ENCODE measurements around the gene GTSE1. TPM values are rescaled to one million over a fixed set of nuclear protein-coding genes. Genes with fewer than 3 reads are reported as not detected.

The GTSE1 gene
- polyA plus RNA-seq, 4 donors, result 14.4 to 18.4 (median 15.7) TPM

DNA sequence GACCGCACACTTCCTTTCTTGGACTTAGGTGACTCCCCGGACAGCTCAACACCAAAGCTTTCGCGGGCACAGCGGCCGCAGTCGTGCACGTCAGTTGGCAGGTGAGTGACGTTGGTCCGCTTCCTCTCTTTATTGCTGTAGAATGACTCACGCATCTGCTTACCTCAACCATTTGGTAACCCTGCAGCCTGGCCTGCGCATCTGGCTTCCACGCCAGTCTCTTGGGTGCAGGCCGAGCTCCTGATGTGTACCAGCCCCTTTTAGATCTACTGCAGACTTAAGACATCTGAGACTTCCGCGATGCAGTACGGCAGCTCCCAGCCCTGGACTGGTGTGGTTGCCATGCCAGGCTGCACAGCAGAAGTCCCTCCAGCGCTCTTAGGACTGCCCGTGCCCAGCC lies 26.5 kb downstream of the GTSE1 start:
- DNase-seq (ENCODE audit: low read depth in 4 of 4, low spot score in 3 of 4), result no peak

DNA sequence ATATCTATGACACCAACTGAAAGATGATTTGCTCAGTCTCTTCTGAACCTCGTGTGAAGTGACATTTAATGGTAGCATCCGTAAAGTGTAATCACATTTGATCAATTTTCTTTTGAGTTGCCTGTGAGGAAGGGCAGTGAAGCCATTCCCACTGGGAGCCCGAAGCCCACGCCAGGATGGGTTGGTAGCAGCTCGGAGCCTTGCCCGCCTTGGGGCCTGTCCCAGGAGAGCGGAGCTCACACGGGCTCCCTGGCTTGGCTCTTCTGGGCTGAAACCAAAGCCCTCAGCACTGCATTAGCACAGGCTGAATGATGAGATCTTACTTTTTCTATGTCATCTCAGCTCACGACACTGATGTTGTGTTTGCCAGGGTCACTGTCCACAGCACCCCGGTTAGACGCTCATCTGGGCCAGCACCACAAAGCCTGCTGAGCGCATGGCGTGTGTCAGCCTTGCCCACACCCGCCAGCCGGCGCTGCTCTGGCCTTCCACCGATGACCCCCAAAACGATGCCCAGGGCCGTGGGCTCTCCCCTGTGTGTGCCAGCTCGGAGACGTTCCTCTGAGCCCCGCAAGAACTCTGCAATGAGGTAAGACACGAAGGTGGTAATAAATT lies 29.5 kb downstream of the GTSE1 start:
- DNase-seq (ENCODE audit: low read depth in 4 of 4, low spot score in 3 of 4), result no peak

DNA sequence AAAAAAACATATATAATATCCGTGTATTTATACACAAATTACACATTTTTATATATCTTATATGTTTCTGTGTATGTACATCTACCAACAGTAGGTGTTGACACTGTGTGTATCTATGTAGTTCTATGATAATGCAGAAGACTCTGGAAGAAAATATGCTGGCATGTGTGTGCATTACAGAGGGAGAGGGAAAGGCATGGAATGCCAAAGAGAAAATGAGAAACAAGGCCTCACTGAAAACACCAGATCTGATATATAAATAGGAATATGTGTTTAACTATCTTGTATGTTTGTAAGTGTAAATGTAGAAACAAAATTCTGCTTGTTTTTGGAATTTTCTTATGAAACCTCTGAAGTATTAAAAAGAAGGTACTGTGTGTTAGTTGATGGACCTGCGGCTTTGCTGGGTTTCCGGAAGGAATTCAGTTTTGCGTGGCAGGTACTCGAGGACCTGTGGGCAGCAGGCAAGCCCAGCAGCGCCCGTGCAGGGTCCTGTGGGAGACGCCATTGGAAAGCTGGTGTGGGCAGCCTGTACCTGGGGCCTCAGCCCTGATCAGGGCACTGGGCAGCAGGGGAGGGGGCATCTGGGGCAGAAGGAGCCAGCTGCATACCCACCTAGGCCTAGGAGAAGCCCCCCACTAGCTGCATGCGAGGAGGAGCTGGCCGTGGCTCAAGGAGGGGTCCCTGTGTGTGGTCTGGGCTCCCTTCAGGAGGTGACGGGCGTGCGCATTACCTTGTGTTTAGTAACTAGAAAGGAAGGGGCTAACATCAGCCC lies 31.2 kb downstream of the GTSE1 start:
- DNase-seq (ENCODE audit: low read depth in 4 of 4, low spot score in 3 of 4), result no peak

DNA sequence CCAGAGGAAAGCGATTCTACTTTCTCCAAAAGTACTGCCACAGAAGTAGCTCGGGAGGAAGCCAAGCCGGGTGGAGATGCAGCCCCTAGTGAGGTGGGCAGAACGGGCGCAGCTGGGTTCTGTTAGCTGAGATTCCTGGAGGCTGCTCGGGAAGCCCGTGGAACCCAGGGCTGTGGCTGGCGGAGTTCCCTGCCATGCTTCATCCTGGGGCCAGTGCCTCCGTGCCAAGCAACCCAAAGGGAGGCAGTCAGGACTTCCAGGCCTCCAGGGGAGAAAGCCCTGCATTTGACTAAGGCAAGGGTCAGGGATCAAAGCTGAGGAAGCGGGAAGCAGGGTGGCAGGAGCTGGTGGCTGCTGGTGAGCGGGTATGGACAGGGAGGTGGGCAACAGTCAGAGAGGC lies 32.1 kb downstream of the GTSE1 start:
- DNase-seq (ENCODE audit: low read depth in 4 of 4, low spot score in 3 of 4), result no peak

DNA sequence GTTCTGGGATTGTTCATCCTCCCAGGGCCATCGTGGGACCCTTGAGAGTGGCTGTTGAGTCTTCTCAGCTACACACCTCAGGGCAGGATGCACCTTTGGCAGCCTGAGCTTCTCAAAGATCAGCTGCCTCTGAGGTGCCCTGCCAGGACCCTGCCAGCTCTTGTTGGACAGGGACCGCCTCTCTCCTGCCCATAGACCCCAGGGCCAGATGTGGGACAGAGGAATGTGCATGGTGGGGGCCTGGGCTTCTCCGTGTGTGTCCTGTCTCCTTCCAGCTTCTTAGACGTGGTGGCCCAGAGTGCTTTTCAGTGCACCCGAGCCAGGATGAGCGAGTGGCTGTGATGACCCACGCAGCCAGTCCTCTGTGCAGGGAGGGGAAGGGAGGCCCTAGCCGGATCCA lies 32.9 kb downstream of the GTSE1 start:
- no peak for DNase-seq (ENCODE audit: low read depth in 4 of 4, low spot score in 3 of 4)

DNA sequence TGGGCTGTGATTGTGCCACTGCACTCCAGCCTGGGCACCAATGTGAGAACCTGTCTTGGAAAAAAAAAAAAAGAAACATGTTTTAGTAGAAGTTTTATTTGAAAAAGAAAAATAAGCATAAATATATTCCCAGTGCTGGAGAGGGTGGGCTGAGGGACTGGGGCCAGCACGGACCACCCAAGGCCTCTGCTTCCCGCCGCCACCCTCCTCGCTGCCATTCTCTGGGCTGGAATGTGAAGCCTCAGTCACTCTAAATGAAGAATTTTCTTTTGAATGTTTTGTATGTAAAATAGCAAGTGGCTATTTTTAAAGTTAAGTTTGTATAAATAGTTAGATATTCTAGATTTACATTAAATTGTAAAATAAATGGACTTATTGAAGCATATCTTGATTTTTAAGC lies 33.8 kb downstream of the GTSE1 start:
- no peak for DNase-seq (ENCODE audit: low read depth in 4 of 4, low spot score in 3 of 4)

DNA sequence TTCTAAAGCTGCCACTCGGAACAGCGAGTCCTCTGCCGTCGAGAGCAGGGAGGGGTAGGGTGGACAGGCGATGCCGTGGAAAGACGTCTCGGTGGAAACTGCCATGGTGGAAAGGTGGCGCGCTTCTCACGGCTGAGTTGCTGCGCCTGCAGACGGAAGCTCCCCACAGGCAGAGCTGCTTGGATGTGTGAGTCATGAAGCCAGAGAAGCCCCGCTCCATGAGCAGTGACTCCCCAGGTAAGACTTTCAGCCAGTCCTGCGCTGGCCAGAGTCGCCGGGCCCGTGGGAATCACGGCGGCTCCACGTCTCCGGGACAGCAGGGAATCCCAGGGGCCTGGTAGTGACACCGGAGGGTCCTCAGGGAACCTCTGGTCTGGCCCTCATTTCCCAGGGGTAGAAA lies 34.8 kb downstream of the GTSE1 start:
- no peak for DNase-seq (ENCODE audit: low read depth in 4 of 4, low spot score in 3 of 4)

DNA sequence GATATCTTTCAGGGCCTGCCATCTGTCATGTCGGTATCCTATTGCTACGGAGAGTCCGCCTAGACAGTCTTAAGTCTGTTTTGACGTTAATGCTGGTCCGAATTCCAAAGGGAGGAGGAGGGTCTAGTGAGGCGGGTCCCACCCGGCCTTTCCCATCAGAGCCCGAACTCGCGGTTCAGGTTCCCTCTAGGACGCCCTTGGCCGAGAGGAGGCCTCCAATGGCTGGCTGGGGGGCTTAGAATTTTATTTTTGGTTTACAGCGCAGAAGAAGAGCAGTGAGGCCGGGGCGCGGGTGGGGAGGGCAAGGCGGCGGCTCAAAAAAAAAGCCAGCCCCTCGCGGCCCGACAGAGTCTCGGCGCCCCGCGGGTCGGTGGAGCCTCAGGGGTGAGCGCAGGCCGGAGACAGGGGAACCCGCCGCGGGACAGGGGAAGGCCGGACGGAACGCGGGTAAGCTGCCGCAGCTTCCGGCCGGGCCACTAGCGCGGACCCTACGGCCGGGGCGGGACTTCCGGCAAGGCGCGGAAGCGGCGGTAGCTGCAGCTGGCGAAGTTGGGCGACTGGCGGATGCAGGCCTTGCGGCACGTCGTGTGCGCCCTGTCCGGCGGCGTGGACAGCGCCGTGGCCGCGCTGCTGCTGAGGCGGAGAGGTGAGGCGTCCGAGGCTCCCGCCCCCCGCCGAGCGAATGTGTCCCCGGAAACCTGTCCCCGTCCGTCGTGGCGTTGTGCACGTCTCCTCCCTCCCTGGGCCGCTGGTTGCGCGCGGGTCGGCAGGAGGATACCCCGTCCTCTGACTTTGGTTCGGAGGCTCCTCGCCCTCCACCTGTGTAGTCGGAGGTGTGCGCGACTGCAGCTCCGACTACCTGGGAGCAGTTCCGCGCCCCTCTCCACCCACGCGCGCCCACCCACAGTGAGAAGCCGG lies 38.8 kb downstream of the GTSE1 start, which contains the start of gene TRMU:
Gene TRMU (plus strand): TSS at position 514 of the 918 bp plus-strand sequence. CDS start 51 bp downstream, at position 565.
- DNase-seq (ENCODE audit: low read depth in 4 of 4, low spot score in 3 of 4), result peak; percentile 72 to 77 (median 73)

DNA sequence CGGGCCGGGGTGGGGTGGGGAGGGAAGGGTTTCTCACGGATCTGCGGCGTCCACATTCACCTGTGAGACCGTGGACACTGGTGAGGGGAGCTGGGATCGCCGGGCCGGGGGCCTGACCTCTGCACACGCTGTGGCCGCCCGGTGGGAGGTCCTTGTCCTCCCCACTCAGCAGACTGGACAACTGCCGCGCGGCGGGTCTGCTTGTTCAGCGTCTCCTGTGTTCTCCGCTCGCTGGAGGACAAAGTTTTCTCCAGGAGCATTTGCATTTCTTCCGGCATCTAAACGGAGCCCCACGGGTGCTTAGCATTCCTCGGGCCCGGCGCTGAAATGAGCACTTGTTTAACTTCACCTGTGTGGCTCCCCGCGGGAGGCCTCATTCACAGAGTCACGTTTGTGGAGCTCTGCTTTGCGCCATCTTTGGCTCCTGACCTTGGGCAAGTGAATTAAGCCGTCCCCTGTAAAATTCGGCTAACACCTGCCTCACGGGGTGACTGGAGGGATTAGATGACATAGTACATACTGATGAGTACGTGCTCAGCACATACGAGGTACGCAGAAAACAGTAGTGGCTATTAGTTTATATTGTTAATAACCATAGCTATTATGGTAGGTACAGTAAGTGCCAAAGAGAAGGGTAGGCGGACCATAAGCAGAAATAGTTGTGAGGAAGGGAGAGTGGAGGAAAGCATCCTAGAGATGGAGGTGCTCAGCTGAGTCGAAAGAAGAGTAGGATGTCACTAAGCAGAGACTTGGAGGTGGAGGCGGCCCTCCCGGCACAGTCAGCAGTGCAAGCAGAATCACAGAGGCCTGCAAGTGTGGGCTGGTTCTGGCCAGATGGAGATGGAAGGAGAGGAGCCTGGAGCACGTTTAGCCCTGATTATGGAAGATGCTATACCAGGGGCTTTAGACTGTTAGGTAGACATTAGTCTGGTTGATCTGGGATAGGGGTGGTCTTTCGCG lies 39.7 kb downstream of the GTSE1 start:
- no peak for DNase-seq (ENCODE audit: low read depth in 4 of 4, low spot score in 3 of 4)

DNA sequence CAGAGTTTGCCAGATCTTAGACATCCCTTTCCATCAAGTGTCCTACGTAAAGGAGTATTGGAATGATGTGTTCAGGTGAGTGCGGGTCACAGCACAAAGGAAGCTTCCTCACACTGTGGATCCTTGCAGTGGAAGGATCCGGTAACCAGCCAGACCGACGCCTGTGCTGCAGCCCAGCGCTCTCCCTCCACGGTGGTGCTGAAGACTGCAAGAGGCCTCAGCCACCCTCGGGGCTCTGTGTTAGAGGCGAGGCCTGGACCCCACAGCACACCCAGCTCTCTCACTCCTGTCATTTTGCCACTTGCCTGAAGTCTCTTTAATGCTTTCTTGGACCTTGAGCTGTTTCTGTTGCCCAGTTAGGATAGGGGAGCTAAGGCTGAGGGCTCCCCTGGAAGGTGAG lies 41.2 kb downstream of the GTSE1 start:
- DNase-seq (ENCODE audit: low read depth in 4 of 4, low spot score in 3 of 4), result no peak

DNA sequence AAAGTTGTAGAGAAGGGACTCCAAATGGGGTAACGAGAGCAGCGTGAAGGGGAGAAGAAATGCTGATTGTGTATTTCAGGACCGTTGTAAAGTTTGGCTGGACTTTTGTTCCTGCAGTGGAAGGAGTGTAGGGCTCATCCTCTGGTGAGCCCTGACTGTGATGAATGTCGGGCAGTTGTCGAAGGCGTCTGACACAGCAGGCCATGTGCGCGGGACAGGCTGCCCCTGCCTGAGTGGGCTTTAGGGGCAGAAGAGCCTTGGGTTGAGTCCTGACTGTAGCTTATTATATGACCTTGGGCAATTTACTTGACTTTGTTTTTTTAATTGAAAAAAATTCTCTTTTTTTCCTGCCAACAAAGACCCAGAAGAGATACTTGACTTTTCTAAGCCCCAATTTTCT lies 42.0 kb downstream of the GTSE1 start:
- no peak for DNase-seq (ENCODE audit: low read depth in 4 of 4, low spot score in 3 of 4)

DNA sequence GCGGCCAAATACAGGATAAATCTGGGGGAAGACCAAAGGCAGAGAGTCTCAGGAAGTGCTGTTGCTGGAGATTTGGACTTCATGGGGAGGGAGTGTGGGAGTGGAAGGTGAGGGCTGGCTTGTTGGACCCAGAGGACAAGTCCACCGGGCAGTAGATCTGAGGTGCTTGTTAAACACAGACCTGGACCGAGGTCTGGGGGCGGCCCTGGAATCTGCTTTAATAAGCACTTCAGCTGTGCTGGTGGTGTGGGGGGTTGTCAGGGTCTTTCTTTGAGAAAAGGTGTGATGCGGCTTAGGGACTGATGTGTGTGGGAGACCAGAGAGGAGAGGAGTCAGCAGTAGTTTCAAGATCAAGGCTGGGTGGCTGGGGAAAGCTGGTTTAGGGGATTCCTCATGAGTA lies 43.3 kb downstream of the GTSE1 start:
- DNase-seq (ENCODE audit: low read depth in 4 of 4, low spot score in 3 of 4), result no peak

DNA sequence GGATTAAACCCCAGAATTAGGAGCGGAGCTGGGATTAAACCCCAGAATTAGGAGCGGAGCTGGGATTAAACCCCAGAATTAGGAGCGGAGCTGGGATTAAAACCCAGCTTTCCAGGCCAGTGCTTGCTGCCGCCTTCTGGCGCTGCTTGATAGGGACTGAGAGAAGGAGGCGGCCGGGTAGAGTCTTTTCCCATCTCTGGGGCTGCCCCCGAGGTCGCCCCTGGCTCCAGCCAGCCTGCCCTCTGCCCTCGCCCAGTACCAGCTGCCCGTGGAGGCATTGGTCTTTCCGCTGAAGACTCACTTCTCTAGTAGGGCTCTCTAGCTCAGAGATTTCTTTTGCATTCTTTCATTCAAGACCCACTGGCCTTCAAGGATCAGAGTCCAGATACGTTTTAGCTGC lies 44.0 kb downstream of the GTSE1 start:
- no peak for DNase-seq (ENCODE audit: low read depth in 4 of 4, low spot score in 3 of 4)

DNA sequence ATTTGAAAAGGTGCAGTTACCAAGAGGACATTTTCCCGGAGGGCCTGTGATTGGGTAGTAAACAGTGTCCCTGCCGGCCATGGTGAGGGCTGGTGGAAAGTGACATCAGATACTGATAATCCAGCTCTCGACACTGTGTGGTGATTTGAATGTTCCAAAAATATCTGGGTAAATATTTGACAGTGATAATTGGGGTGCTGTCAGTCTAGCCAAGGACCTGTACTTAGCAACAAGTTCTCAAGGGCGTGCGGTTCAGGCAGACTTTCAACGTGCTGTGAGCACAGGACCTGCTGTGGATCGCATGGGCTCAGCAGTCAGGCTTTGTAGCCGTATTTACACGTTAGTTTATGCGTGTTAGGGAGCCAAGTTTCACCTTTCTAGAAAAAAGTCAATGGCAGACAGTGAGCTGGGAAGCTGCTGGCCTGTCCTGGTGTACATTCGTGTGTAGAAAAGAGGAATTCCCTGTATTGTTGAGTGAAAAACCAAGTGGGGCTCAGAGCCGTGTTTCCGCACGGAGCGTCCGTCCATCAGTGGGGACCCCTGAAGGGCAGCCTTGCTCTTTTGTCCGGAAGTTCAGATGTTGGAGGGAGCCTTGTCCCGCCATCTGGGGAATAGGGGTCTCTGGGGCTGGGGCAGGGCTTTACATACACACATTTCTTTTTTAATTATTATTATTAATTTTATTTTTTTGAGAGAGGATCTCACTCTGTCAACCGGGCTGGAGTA lies 50.2 kb downstream of the GTSE1 start:
- no peak for DNase-seq (ENCODE audit: low read depth in 4 of 4, low spot score in 3 of 4)

DNA sequence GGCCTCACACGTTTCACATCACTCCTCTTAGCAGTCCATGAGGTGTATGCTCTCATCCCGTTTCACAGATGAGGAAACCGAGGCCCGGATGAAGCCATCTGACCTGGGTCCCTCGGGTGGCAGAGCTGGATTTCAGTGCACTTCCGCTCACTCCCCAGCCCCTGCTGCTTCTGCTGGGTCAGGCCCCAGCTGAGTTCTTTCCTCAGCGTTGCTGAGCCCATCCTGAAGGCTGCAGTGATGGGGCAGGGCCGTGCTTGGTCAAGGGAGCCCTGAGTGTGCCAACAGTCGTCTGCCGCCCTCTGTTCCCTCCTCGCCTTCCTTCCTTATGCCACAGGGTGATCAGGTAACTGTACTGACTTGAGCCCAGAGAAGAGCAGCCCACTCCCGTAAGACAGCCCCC lies 51.0 kb downstream of the GTSE1 start:
- DNase-seq (ENCODE audit: low read depth in 4 of 4, low spot score in 3 of 4), result no peak

DNA sequence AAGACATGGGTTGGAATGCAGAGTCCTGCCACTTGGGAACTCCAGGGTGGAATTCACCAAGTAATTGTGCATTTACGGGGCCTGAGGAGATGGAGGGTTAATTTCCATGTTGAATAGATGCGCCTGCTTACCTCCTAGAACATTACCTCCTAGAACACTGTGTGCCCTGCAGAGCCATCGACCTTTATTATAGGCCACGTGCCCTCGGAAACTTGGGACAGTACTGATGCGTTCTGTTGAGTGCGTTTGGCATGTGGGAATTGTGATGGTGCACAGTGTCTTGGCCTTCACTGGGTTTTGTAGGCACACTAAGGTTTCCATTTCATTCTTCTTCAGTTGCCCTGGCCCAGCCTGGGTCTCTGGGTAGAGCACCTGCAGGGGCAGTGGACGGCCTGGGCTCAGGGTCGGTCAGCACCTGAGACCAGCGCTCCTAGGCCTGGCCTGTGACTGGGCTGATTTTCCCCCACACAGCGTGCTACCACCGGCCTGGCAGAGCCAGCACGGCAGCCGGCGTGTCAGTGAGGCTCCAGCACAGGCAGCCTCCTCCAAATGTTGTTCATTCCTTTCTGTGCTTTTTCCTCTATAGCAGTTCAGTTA lies 51.5 kb downstream of the GTSE1 start:
- DNase-seq (ENCODE audit: low read depth in 4 of 4, low spot score in 3 of 4), result no peak

DNA sequence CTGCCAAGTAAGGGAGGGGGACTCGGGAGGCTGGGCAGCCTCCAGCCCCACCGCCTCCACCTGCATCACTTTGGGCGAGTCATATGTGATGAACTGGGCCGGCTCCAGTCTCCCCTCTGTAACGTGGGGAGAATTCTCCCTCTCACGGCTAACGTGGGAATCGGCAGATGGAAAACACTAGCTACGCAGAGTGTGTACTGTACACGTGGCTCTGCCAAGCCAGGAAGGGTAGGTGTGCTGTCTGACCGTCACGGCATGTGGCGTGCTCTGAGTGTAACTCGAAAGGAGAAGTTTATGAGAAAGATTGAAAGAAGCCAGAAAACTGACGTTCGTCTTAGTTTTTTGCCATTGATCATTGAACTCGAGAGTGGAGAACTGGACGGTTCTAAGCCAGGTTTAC lies 52.6 kb downstream of the GTSE1 start:
- no peak for DNase-seq (ENCODE audit: low read depth in 4 of 4, low spot score in 3 of 4)

DNA sequence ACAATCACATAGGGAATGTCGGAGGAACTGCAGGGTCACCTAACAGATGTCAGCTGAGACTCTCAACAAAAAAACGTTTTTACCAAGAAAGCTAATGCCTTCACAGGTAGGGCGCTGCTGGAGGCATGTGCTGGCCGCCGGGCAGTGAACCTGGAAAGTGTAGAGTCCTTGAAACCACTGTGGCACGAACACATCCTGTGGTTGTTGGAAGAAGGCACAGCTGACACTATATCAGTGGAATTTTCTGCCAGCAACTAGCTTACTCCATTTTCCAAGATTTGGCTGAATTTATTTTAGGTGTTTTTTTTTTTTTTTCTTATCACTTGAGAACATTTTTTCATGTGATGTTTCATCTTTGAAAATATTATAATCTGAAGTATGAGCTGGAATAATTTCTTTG lies 53.0 kb downstream of the GTSE1 start:
- no peak for DNase-seq (ENCODE audit: low read depth in 4 of 4, low spot score in 3 of 4)

DNA sequence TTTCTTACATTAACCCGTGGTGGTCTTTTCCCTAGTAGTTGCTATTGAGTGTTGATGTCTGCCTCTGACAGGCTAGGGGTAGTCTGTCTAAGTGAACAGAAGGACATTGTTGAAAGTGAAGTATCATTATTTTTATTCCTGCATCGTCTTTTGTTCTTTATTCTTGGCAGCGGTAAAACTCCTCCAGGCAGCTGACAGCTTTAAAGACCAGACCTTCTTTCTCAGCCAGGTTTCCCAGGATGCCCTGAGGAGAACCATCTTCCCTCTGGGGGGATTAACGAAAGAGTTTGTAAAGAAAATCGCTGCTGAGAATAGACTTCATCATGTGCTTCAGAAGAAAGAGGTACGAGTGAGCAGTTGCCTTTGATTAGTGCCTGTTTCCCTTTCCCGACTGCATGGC lies 53.5 kb downstream of the GTSE1 start:
- no peak for DNase-seq (ENCODE audit: low read depth in 4 of 4, low spot score in 3 of 4)

All from right renal pelvis (tissue), 4 donors.